SK-N-SH (cell line): ENCODE data around the gene RASAL2. TPM values are rescaled to one million over a fixed set of nuclear protein-coding genes. Genes with fewer than 3 reads are reported as not detected.

Experiments used
- CTCF ChIA-PET: fragments of 300-600, 350-600 bp; formaldehyde crosslinking; extraction: SDS; loops from one replicate; lab custom pipeline; 2021; lab: Yijun Ruan, JAX
- POLR2A ChIA-PET: fragments of 350-600 bp; sonication (Branson Sonifier 250); formaldehyde crosslinking; extraction: SDS; loops from one replicate; lab custom pipeline; 2020; ENCODE audit warnings: antibody characterized with exemption, inconsistent platforms; lab: Yijun Ruan, JAX
- DNase-seq: peaks from one replicate; pipeline ENCODE4 v3.0.0; 2012
- H2AFZ ChIP-seq: fragments of 200-600 bp; sonication (generic); 2 replicates; pipeline ENCODE4 v1.8.1; 2016; ENCODE audit warnings: antibody characterized with exemption, mild to moderate bottlenecking, low read depth
- H3F3A ChIP-seq: fragments of 200-600 bp; sonication (generic); replicated peaks from 2 replicates; pipeline ENCODE3; 2016; ENCODE audit warnings: antibody characterized with exemption, mild to moderate bottlenecking; ENCODE audit not compliant: insufficient read depth
- H3K27ac ChIP-seq, 2 experiments: fragments of 200-500 bp in 1 of 2; fragments of 200-600 bp in 1 of 2; sonication (Bioruptor generic) in 1 of 2; sonication (generic), shearing (Covaris generic) in 1 of 2; 2 replicates each; pipeline versions ENCODE4 v1.5.1 to v1.6.1; 2014 to 2016; ENCODE audit warnings: low read depth in 2 of 2, inconsistent platforms in 1 of 2, low read length in 1 of 2, mild to moderate bottlenecking in 1 of 2, mixed read lengths in 1 of 2
- H3K27me3 ChIP-seq: fragments of 200-600 bp; sonication (generic), shearing (Covaris generic); 2 replicates; pipeline ENCODE4 v1.6.1; 2016; ENCODE audit warnings: mixed run types; ENCODE audit not compliant: insufficient read depth
- H3K36me3 ChIP-seq, 2 experiments: fragments of 200-500 bp in 1 of 2; fragments of 200-600 bp in 1 of 2; sonication (Bioruptor generic) in 1 of 2; sonication (generic) in 1 of 2; replicated peaks in 1 of 2; 2 replicates each; pipeline versions ENCODE3 to v1.5.1; 2014 to 2016; ENCODE audit warnings: low read length in 1 of 2, mild to moderate bottlenecking in 1 of 2; ENCODE audit not compliant: insufficient read depth in 2 of 2, control insufficient read depth in 1 of 2
- H3K4me1 ChIP-seq, 2 experiments: fragments of 200-500 bp in 1 of 2; fragments of 200-600 bp in 1 of 2; sonication (Bioruptor generic) in 1 of 2; sonication (generic), shearing (Covaris generic) in 1 of 2; 2 replicates each; pipeline versions ENCODE4 v1.5.1 to v1.6.1; 2014 to 2016; ENCODE audit warnings: low read depth in 1 of 2, low read length in 1 of 2, mixed run types in 1 of 2; ENCODE audit not compliant: insufficient read depth in 2 of 2, control insufficient read depth in 1 of 2
- H3K4me2 ChIP-seq: fragments of 200-600 bp; sonication (generic), shearing (Covaris generic); 2 replicates; pipeline ENCODE4 v1.6.1; 2017; ENCODE audit warnings: mixed run types
- H3K4me3 ChIP-seq, 2 experiments: fragments of 200-500 bp in 1 of 2; fragments of 200-600 bp in 1 of 2; sonication (Bioruptor generic) in 1 of 2; sonication (generic), shearing (Covaris generic) in 1 of 2; 2 replicates each; pipeline versions ENCODE4 v1.5.1 to v1.8.1; 2014 to 2016; ENCODE audit warnings: low read depth in 2 of 2, inconsistent platforms in 1 of 2, low read length in 1 of 2, mild to moderate bottlenecking in 1 of 2, mixed read lengths in 1 of 2, moderate library complexity in 1 of 2
- H3K79me2 ChIP-seq: fragments of 200-600 bp; sonication (generic); 2 replicates; pipeline ENCODE4 v1.8.1; 2017; ENCODE audit warnings: mild to moderate bottlenecking; ENCODE audit not compliant: insufficient read depth
- H3K9ac ChIP-seq: fragments of 200-600 bp; sonication (generic); 2 replicates; pipeline ENCODE4 v1.6.1; 2017; ENCODE audit warnings: mixed run types
- H3K9me2 ChIP-seq: fragments of 200-600 bp; sonication (generic); 2 replicates; pipeline ENCODE4 v1.6.1; 2017; ENCODE audit warnings: mixed run types
- H3K9me3 ChIP-seq: fragments of 200-600 bp; sonication (generic); 2 replicates; pipeline ENCODE4 v1.6.1; 2017; ENCODE audit warnings: mixed run types, mild to moderate bottlenecking, moderate library complexity
- H4K20me1 ChIP-seq: fragments of 200-600 bp; sonication (generic); 2 replicates; pipeline ENCODE4 v1.6.1; 2017; ENCODE audit warnings: mild to moderate bottlenecking, mixed run types; ENCODE audit not compliant: insufficient read depth
- CHD2 ChIP-seq: fragments of 150-350 bp; IDR thresholded peaks from 2 replicates; pipeline ENCODE4 v1.6.1; 2018; ENCODE audit warnings: low read length; ENCODE audit not compliant: partially characterized antibody
- CTCF ChIP-seq: fragments of 200-600 bp; sonication (generic); IDR thresholded peaks from 2 replicates; pipeline ENCODE4 v1.6.1; 2017; ENCODE audit warnings: antibody characterized with exemption, mild to moderate bottlenecking, moderate library complexity
- ELF1 ChIP-seq: IDR thresholded peaks from 2 replicates; pipeline ENCODE4 v1.4.0; 2012
- EP300 ChIP-seq, 2 experiments: IDR thresholded peaks; 2 replicates each; pipeline versions ENCODE4 v1.4.0 to v1.6.1; 2012; ENCODE audit warnings: borderline replicate concordance in 1 of 2, low read depth in 1 of 2, low read length in 1 of 2
- EZH2phosphoT487 ChIP-seq: fragments of 200-600 bp; sonication (generic); IDR thresholded peaks from 2 replicates; pipeline ENCODE4 v1.6.1; 2017; ENCODE audit warnings: low read depth, mixed run types, mild to moderate bottlenecking, antibody characterized with exemption, moderate library complexity, borderline replicate concordance
- FOSL2 ChIP-seq: IDR thresholded peaks from 2 replicates; pipeline ENCODE4 v1.4.0; 2012; ENCODE audit warnings: low read depth, mild to moderate bottlenecking, moderate library complexity, borderline replicate concordance
- FOXJ3 ChIP-seq: sonication (generic); formaldehyde crosslinking; IDR thresholded peaks from 2 replicates; pipeline ENCODE4 v1.5.1; 2020; ENCODE audit warnings: mild to moderate bottlenecking, missing genetic modification reagents
- PBX3 ChIP-seq: IDR thresholded peaks from 2 replicates; pipeline ENCODE4; 2012
- POLR2AphosphoS5 ChIP-seq: IDR thresholded peaks from 2 replicates; pipeline ENCODE4 v1.6.1; 2012; ENCODE audit warnings: low read depth, low read length
- RCOR1 ChIP-seq: fragments of 150-350 bp; IDR thresholded peaks from 2 replicates; pipeline ENCODE4 v1.6.1; 2017; ENCODE audit warnings: antibody characterized with exemption, low read length
- RXRA ChIP-seq: IDR thresholded peaks from 2 replicates; pipeline ENCODE4 v1.4.0; 2012; ENCODE audit warnings: low read depth, mild to moderate bottlenecking, borderline replicate concordance
- SMC3 ChIP-seq: IDR thresholded peaks from 2 replicates; pipeline ENCODE4 v1.6.1; 2012; ENCODE audit warnings: low read depth, low read length, improper control_type of control experiment
- TEAD4 ChIP-seq: IDR thresholded peaks from 2 replicates; pipeline ENCODE4 v1.4.0; 2012; ENCODE audit warnings: mild to moderate bottlenecking, borderline replicate concordance; ENCODE audit not compliant: insufficient read depth
- USF2 ChIP-seq: fragments of 150-350 bp; IDR thresholded peaks from 2 replicates; pipeline ENCODE4 v1.6.1; 2017; ENCODE audit warnings: antibody characterized with exemption, low read length, low read depth, borderline replicate concordance
- YY1 ChIP-seq: IDR thresholded peaks from 2 replicates; pipeline ENCODE4 v1.4.0; 2012; ENCODE audit warnings: low read depth, mild to moderate bottlenecking
- ZBTB33 ChIP-seq: IDR thresholded peaks from 2 replicates; pipeline ENCODE4 v1.4.0; 2012; ENCODE audit warnings: low read depth, borderline replicate concordance
- WGBS: methylation state at CpG from one replicate; pipeline ENCODE4 v1.1.6; 2017; ENCODE audit warnings: low lambda C conversion rate; 5-methylcytosine and 5-hydroxymethylcytosine counted together
- polyA plus RNA-seq, 3 experiments: library from polyadenylated mRNA; depleted of rRNA; stranded (reverse); fragments of >200 nt; gene quantifications; 2 replicates each; pipeline ENCODE4 v1.2.3, GENCODE V29; 2012

The RASAL2 gene
- polyA plus RNA-seq, 1 of the 3 experiments (the other 2 are of a cell fraction) = 6.9 TPM

GRCh38 chr1:178160736-178161475 is 67.0 kb downstream of the RASAL2 start:
- no peak overlapping the region for H3K9ac ChIP-seq
- H4K20me1 ChIP-seq = 0 out of 2 replicates have a peak, but pooled peaks cover 4% of the 10 kb centered on the region
- DNase-seq = no peak
- H3K27ac ChIP-seq = no peak overlapping the region
- H3F3A ChIP-seq = peaks cover 9% of the 10 kb centered on the region
- no peak overlapping the region for H3K4me3 ChIP-seq
- no peaks in the 10 kb centered on the region for H3K9me3 ChIP-seq
- WGBS = 94% methylated on average over 6 of the region's 6 CpGs
- TF ChIP-seq TEAD4 (no peak), YY1 (no peak), FOSL2 (no peak), EP300 (IDR thresholded peaks at IDR 0.05; ENCODE audit: borderline replicate concordance in 1 of 2, low read depth in 1 of 2, low read length in 1 of 2) (no peak), CTCF (no peak), PBX3 (no peak), FOXJ3 (CRISPR knock-in tag) (no peak), CHD2 (no peak), EZH2phosphoT487 (no peak), SMC3 (no peak), USF2 (no peak), RCOR1 (no peak), ELF1 (no peak), ZBTB33 (no peak), POLR2AphosphoS5 (no peak), RXRA (no peak)
- TF ChIP-seq, all 33 proteins: peak for 0
- H3K36me3 ChIP-seq = no peaks in the 10 kb centered on the region
- no peak overlapping the region for H3K4me2 ChIP-seq
- ChIA-PET POLR2A (no interaction called here), CTCF (no interaction called here)
- H3K4me1 ChIP-seq = 0 out of 4 replicates have a peak, but pooled peaks cover 0 to under 1% of the 10 kb centered on the region in 2 experiments
- H3K79me2 ChIP-seq = peaks cover 71% of the 10 kb centered on the region
- H2AFZ ChIP-seq = no peak overlapping the region
- no peaks in the 10 kb centered on the region for H3K9me2 ChIP-seq
- no peaks in the 10 kb centered on the region for H3K27me3 ChIP-seq
